ENCODE measurements around the gene MAT2B. TPM values are rescaled to one million over a fixed set of nuclear protein-coding genes. Genes with fewer than 3 reads are reported as not detected.
"Not testable (repeated sequence)": the region's sequence is repeated elsewhere in the genome, so short reads cannot be mapped to it uniquely, and the experiment has no call there.

MAT2B gene
- total RNA-seq, 1 experiment from 2014 or later: 63.4 TPM

DNA sequence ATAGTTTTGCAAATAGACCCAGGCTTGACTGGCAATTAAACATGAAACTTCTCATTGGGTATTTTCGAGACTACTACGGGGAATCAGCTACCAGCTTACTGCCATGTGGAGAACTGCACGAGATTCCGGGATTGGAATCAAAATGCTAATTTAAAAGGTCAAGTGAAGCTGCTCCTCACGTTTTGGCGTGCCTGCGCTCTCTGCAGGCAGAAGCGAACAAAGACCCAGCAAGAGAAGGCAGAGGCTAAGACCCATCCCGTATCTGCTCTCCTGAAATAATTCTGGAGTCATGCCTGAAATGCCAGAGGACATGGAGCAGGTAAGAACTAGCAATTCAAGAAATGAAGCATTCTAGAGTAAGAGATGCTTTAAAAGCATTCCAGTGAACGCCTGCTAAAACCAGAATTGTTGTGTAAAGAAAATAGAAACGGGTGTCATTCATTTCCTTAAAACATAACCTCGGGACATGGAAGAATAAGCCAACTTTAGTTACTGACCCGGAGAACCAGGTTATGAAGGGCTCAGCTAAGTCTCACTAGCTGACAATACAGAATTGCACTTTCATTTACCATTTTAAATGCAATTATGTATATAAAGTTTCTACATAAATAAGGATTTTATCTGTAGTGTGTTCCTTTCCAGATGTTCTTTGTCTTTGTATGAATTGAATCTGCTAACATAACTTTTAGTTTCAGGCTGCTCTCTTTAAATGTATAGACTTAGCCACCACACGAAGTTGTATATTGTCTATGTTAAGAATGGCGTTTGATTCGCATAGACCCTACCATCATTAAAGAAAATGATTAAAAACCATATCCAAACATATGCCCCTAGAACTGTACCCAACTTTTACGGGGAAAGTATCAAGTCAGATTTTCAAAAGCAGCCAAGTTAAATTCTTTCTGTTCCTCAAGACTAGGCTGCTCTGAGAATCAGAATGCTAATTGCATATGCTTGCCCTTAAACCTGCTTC lies 2.0 kb upstream of the MAT2B start:
- DNase-seq (ENCODE audit: low read depth): no peak

DNA sequence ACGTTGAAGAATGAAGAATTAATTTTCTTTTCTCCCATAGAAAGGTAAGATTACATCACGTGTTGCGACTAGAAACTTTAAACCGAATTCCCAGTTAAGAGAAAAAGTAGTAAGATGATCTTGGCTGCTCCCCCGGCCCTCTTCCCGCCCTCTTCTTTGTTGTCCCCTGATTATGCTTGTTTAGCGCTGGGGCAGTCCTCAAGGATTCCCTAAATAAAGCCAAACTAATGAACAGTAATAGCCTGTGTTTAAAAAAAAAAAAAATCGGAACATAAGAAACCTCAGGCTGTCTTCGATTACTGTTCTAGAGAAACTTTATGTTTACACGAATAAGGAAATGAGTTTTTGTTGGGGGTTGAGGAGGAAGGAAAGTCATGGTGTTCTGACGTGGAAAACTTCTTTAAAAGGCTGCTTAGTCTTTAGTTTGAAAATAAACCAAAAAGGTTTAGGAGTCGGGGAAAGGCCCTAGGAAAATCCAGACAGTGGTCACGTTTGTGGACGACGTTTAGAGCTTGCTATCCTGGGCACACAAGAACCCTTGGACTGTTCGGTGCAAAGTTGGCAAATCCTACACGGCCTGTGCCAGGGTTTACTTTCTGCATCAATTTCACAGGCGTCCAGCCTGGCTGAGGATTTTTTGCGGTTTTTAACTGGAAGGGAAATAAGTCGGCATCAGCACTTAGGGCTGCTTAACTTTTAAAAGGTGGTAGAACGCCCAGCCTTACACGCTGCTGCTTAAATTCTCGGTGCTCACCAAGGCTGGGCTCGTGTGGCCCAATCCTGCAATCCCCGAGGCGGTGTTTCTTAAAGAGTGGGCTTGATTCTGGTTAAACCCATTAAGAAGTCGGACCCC lies 1.1 kb upstream of the MAT2B start:
- peak; percentile 56 for DNase-seq (ENCODE audit: low read depth)

DNA sequence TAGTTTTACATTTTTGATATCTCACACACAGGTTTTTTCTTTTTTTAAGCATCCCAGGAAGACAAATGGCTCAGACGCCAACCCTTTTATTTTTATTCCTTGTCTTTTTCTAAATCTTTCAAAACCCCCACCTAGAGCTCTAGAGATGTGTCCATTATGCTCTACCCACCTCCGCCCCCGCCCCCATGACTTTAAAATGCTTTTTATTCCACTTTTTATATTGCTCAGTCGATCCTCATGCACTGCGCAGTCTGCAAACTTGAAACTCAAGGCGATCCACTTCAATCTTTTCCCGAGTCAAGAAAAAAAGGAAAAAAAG lies 411 bp upstream of the MAT2B start:
- no peak for DNase-seq (ENCODE audit: low read depth)

- DNase-seq (ENCODE audit: low read depth): no peak
These were observed 657 bp downstream of the MAT2B start for GRCh38 chr5:163506095-163506457.

DNA sequence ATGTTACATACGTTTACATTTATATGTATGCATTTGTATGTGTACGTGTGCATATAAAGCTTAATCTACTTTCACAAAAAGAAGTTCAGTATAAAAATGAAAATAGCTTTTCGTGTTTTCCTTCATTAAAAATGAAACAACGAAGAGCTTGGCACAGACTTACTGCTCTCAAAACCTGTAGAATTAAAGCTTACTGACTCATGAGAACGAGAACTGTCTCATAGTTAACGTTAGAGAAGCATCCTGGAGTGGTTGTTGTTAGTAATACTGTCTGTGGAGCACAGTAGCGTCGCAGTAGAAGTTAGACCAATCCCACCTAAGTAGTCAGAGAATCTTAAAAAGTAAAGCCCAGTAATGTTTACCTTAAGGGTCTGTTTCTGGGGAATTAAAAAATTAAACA lies 1.3 kb downstream of the MAT2B start:
- peak; percentile 20 for DNase-seq (ENCODE audit: low read depth)

DNA sequence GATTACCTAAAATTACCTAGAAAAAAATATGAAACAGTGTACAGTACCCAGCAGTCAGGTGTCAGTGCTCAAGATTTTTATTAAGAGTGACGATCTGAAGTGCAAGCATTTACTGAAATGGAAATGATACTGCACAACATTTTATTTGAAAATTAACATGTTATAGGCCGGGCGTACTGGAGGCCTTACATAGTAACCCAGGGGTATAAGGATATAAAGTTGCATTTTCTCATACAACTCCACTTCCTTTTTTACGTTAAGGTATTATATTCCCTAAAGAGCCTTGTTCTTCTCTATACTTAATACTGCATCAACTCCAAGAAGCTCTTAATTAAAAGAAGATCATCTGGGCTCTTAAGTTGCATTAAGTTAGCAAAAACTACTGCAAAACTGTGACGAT lies 3.3 kb downstream of the MAT2B start:
- DNase-seq (ENCODE audit: low read depth): no peak

DNA sequence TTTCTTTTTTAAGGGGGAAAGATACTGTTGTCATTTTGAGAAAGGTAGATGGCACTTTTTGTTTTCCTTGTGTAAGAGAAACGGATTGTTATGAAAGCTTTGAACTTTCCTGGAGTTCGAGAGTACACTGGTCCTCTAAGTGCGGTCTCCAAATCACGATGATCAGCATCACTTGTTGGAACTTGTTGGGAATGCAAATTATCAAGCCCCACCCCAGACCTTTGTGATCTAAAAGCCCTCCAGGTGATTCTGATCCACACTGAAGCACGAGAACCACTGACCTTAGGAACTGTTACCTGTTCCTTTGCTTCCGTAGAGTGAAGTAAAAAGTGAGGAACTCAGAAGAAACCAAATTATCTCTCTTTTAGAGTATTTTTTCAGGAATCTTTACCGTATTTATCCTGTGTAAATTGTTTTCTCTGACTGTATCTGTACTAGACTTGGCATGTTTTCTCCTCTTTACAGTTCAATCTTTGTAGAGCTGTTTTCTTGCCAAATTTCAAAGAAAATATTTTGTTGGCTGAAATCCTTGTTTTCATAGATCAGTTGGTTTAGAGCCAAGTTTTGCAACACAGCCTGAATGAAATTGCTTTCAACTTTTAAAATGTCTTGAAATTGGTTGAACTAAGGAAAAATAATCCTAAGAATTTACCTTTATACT lies 4.0 kb downstream of the MAT2B start:
- no peak for DNase-seq (ENCODE audit: low read depth)

GRCh38 chr5:163512526-163512925 lies 7.1 kb downstream of the MAT2B start:
- DNase-seq (ENCODE audit: low read depth): no peak

GRCh38 chr5:163525096-163525495 lies 19.7 kb downstream of the MAT2B start:
- DNase-seq (ENCODE audit: low read depth): no peak

DNA sequence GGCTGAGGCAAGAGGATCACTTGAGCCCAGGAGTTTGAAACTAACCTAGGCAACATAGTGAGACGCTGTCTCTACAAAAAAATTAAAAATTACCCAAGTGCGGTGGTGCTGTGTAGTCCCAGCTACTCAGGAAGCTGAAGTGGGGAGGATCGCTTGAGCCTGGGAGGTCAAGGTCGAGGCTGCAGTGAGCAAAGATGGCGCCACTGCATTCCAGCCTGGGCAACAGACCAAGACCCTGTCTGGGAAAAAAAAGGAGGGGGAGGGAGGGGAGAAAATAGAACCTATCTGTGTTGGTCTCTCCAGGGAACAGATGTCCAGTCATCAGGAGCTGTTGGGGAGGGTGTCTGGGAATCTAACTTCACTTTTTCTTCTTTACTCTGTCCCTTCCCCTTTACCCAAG lies 24.3 kb downstream of the MAT2B start:
- DNase-seq (ENCODE audit: low read depth): peak; percentile 4

- no peak for DNase-seq (ENCODE audit: low read depth)
These were observed 25.9 kb downstream of the MAT2B start for GRCh38 chr5:163531272-163531671.

DNA sequence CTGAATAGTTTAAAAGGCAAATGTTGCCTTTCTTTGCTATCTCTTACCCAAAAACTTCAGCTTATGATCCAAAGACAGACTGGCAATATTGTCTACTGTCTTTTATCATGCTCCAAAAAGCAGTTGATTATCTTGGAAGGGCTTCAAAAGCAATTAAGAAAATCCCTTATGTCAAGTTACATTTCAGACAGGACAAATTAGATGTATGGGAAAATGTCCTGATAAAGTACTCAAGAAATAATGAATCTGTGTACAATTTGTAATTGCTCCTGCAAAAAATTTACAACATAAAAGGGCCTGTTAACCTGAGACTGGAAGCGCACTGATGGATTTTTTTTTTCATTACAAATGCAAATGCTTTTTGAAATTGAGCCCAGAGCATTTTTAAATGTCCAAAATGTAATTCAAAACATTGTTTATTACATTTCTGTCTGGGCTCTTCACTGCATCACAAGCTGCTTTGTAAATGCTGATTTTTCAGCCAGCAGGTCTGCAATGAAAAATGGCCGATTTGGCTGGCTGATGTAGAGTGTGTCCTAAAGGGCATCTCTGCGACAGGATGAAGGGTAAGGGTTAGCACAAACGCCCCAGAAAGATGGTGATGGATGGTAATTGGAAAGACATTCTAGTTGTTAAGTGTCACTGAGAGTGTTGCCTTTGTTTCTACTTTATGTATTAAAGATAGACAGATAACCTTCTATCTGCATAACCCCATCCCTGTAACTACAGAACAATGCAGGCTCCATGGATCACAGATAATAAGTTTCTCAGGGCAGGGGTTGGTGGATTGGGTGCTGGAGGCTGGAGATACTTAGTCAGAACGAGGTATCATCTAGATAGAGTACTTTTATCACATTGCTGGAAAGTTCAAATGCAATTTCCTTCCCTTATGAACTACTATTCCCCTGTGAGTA lies 27.0 kb downstream of the MAT2B start:
- DNase-seq (ENCODE audit: low read depth): no peak

GRCh38 chr5:163533223-163533622 lies 27.8 kb downstream of the MAT2B start:
- no peak for DNase-seq (ENCODE audit: low read depth)

DNA sequence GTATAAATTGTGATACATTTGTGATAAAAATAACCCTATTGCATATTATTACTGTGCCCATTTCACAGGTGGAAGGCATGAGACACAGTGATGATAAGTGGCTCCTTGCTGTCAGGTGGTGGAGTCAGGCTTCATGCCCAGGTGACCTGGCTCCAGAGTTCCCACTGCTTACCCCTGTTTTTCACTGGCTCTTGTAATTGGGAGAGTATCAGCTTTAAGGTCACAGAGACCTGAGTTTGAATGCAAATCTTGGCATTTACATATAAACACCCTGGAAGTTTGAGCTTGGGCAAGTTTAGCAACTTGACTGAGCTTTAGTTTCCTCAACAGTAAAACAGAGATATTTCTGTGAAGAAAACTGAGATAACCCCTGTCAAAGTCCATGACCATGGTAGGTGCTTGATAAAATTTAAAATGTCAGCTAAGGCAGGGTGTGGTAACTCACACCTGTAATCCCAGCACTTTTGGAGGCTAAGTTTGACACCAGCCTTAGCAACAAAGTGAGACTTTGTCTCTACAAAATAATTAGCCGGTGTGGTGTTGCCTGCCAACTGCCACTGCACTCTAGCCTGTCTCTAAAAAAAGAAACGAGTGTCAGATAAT lies 29.2 kb downstream of the MAT2B start:
- no peak for DNase-seq (ENCODE audit: low read depth)

- DNase-seq (ENCODE audit: low read depth): no peak
These were observed 29.9 kb downstream of the MAT2B start for GRCh38 chr5:163535290-163535689.

- not testable (repeated sequence) for DNase-seq (ENCODE audit: low read depth)
These were observed 31.0 kb downstream of the MAT2B start for GRCh38 chr5:163536442-163536841.

DNA sequence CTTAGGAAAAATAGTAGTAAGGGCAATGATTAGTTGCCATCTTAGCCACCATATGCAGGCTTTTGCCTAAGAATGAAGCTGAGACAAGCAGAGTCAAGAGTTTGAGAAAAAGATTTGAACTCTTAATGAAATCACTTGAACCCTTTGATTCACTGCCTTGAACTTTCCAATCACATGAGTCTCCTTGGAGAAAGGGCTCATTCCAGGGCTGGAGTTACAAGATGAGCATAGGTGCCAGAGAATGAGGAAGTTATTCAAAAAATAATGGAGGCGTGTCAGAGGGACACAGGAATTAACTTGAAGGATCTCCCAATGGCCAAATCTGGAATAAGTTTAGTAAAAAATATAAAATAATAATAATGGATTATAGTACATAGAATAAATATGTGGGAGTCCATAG lies 35.3 kb downstream of the MAT2B start:
- no peak for DNase-seq (ENCODE audit: low read depth)

GRCh38 chr5:163542771-163543170 lies 37.4 kb downstream of the MAT2B start:
- no peak for DNase-seq (ENCODE audit: low read depth)

DNA sequence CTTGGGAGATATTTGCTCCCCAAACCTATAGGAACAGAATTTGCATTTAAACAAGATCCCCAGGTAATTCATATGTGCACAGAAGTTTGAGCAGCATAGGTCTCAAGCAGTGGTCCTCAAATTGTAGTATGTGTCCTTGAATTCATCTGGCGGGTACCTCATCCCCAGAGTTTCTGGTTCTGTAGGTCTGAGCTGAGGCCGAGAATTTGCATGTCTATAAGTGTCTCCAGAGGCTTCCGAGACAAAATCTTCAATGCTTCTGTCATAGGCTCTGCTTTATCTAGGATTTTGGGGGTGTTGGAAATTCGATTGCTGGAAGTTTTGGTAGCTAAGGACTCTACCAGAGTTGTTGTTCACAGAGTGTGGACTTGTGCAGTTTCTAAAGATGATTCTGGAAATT lies 38.6 kb downstream of the MAT2B start:
- no peak for DNase-seq (ENCODE audit: low read depth)

GRCh38 chr5:163544836-163545235 lies 39.4 kb downstream of the MAT2B start:
- DNase-seq (ENCODE audit: low read depth): no peak
